HG03196 (cell line): ENCODE data around the gene ZFHX3.

Experiments used
- ATAC-seq: cut with Tn5 transposase; IDR thresholded peaks from one replicate; pipeline ENCODE4 v1.9.1; 2021; ENCODE audit not compliant: unreplicated experiment

ZFHX3 gene

GRCh38 chr16:72811188-72811720 lies 236.7 kb downstream of the ZFHX3 start:
- ATAC-seq = no peak

- no peak for ATAC-seq
Observed at GRCh38 chr16:72810480-72810879, 237.4 kb downstream of the ZFHX3 start.

DNA sequence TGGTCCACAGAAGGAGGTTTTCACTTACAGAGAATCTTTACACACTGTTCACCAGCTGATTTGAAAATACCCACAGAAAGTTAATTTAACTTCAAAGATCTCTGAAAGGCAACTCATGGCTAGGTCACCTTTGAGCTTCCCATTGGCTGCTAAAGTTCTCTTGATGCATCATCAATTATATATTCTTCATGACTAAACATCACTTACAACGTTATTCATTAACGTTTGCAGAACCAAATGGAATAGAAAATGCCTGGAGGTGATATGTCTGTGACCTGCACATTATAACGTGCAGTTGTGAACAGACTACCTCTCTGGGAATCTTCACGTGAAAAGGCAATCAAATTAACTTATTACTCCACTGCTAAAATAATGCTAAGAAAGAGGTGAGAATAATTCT lies 238.5 kb downstream of the ZFHX3 start:
- no peak for ATAC-seq

DNA sequence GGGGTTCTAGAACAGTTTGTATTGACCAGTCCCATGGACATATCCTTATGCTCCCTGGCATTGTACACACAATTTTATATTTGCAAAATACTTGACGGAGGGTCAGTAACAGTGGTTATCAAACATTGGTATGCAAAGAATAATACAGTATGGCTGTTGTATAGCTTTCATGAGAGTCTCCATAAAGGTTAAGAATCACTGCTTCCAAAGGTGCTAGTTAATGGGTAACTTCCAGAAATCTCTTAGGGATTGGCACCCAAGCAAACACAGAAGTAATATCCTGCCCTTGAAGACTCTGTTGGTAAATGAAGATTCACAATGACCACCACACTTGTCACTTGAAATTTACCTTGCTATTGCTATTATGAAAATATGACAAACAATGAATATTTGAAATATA lies 239.2 kb downstream of the ZFHX3 start:
- ATAC-seq = no peak

GRCh38 chr16:72807245-72807644 lies 240.7 kb downstream of the ZFHX3 start:
- no peak for ATAC-seq

DNA sequence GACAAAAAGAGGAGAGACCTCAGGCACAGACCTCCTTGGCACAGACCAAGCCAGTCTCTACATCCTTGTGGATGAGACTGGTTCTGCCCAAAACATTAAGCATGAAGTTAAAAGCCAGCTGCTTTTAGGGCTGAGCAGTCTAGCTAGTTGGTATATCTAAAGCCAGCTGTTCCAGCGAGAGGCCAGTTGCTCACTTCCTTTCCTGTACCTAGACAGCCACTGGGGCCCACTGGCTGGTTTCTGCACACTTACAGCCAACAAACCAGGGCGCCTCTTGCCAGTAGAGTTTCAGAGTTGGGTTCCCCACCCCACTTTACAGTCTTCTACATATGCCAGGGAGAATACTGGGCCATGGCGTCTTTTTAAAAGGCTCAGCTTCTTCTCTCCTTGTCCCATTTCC lies 242.4 kb downstream of the ZFHX3 start:
- ATAC-seq = no peak

DNA sequence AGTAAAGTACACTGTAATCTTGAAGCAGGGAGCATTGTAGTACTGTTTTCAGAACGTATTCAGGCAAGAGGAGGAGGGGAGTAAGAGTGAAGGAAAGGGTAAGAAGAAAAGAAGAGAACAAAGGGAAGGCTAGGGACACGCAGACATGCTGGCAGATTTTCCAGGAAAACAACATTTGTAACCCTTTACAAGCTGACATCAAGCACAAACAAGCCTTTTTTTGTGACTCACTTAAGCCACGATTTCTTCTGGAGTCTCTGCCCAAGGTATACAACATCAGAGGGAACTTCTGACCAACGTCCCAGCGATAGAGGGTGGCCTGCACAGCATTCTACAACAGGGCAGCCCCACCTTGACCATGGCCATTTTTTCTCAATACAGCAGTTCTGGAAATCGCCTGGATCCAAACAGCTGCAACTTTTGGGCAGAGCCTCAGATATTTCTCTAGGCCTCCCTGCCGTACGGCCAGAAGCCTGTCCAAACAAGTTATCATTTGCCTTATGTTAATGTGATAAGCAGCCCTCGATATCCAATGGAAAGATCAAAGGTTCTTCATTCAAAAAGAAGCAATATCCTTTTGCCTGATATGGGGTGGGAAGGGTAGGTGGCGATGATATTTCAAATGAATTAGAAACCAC lies 247.3 kb downstream of the ZFHX3 start:
- no peak for ATAC-seq

DNA sequence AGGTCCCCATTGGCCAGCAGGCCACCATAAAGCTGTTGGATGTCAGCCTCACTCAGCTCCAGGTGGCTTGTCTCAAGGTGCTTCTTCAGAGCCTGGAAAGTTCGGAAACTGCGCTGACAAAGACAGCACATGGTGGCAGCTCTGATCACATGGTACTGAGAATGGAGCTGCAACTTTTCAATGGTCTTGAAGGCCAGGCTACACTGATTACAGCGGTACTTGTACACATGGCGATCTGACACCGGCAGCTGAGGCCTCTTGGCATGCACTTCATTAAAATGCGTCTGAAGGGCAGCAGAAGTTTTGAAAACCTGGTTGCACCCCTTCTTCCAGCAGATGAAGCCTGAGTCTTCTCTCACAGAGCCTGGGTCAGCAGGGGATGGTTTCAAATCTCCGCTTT lies 249.7 kb downstream of the ZFHX3 start:
- no peak for ATAC-seq

- ATAC-seq = no peak
Observed at GRCh38 chr16:72797621-72798020, 250.3 kb downstream of the ZFHX3 start.

DNA sequence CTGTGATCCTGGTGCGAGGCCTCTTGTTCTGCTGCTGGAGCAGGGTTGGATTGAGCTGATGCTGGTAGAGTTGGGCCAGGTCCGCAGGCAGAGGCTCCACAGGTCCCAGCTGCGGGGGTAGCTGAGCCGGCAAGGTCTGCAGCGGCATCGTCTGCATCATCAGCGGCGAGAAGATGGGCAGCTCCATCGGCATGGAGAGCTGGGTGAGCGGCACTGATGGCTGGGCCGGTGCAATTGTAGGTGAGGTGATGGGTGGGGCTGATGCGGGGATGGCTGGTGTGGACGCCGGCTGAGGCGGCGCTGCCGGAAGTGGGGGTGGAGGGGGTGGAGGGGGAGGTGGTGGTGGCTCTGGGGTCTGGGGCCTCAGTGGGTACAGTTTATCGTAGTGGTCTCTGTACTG lies 251.7 kb downstream of the ZFHX3 start:
- no peak for ATAC-seq

- ATAC-seq = no peak
Observed at GRCh38 chr16:72794986-72795385, 252.9 kb downstream of the ZFHX3 start.

DNA sequence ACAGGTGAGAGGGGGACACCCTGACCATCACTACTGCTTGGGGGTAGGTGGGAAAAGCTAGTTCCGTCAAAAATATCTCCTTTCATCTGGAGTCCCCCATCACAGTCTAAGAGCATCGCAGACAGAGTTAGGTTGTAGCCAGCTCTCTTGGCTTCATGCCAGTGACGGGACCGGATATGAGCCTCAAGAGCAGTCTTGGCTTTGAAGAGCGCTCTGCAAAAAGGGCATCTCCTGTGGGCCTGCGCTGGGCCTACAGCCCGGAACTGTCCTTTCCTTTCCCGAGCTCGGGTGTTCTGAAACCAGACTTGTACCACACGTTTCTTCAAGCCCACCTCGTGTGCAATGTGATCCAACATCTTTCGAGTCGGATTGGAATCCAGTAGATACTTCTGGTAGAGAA lies 253.6 kb downstream of the ZFHX3 start:
- ATAC-seq = no peak

- ATAC-seq = no peak
Observed at GRCh38 chr16:72793716-72794115, 254.2 kb downstream of the ZFHX3 start.

- no peak for ATAC-seq
Observed at GRCh38 chr16:72793017-72793416, 254.9 kb downstream of the ZFHX3 start.

DNA sequence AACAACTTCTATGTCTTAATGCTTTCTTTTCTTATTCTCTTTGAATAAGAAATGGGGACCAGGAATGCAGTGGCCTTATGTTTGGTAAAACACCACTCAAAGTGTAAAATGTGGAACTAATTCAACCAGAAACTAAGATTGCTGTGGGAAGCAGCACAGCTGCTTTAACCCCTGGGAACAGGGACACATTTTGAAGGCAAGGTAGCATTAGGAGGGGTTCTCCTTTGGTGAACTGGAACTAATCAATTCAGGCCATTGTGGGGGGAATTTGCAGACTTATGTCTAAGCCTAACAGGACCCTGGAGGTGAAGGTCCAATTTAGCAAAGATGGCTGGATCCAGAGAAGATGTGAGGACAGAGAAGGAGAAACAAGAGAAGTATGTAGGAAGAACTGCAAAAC lies 256.1 kb downstream of the ZFHX3 start:
- ATAC-seq = no peak

GRCh38 chr16:72789921-72790320 lies 258.0 kb downstream of the ZFHX3 start:
- no peak for ATAC-seq

GRCh38 chr16:72789465-72789864 lies 258.5 kb downstream of the ZFHX3 start:
- ATAC-seq = no peak

DNA sequence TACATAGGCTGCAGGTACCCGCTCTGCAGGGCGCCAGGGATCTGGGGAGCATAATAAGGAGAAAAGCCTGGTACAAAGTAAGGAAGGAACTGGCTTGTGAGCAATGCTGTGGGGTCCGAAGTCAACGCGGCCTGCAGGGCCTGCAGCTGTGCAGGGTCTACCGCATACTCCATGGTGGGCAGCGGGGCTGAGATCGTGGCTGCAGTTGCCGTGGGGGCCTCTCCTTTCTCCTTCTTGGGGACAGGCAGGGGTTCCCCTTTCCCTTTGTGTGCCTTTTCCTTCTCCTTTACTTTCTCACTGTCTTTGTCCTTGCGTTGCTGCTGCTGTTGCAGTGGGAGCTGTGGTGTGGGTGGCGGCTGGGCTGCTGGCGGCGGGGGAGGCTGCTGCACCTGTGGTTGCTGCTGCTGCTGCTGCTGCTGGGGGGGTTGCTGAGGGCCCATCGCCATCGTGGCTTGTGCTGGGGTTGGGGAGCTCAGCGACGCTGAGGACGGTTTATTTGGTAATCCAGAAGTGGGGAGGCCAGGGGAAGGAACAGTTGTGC lies 259.6 kb downstream of the ZFHX3 start:
- ATAC-seq = no peak

DNA sequence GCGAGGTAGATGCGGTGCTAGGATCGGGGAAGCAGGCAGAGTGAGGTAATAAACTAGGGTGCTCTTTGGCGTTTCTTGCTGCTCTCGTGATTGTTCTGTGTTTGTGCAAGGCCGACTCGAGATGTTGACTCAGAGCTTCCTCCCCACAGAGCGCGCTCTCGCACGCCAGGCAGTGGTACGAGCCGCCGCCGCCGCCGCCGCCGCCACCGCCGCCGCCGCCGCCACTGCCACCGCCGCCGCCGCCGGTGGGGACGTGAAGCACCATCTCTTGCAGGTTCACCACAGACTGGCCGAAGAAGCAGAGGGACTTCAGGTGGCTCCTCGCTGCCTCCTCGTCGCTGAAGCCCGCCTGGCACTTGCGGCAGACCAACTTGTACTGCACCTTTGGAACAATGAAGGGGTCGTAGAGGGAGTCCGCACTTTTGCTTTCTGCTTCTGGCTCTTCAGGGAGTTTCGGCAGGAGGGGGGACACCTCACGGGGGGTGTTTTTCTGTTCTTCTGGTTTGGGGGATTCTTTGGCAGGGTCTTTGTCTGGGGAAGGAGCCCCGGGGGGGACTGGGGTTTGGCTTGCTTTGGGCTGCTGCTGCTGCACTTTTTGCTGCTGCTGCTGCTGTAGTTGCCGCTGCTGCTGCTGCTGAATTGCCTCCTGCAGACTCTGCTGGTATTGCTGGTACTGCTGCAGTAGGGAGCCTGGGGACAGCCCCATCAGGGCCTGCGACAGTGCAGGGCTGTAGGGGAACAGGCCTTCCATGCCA lies 260.2 kb downstream of the ZFHX3 start:
- peak; percentile 78 for ATAC-seq

DNA sequence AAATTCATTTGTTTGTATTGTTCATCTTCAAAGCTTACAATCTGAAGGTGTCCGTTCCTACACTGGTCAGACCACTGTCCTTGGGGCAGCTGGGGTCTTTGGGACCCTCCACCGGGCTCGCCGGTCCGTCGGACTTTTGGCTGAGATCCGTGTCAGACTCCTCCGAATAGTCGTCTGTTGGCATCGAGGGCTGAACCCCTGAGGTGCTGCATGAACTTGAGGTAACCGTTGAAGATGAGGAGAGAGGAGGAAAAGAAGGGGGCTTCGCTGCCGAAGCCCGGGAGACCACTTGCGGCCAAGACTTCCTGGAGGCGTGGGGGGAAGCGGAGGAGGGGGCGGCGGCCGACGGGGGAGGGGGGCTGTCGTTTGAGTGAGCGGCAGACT lies 260.8 kb downstream of the ZFHX3 start:
- no peak for ATAC-seq

GRCh38 chr16:72786606-72787005 lies 261.3 kb downstream of the ZFHX3 start:
- ATAC-seq = no peak

- no peak for ATAC-seq
Observed at GRCh38 chr16:72785886-72786285, 262.0 kb downstream of the ZFHX3 start.
